RWPE1 (cell line): ENCODE data around the gene RTN3.
A peak's percentile ranks its signal among the peaks of the same experiment; 100 is the strongest.

Source experiments
- CTCF ChIA-PET: fragments of 350-600 bp; sonication (Branson Sonifier 250); formaldehyde crosslinking; extraction: SDS; loops from one replicate; lab custom pipeline; 2021; lab: Yijun Ruan, JAX
- POLR2A ChIA-PET: fragments of 400-600 bp; formaldehyde crosslinking; extraction: SDS; loops from one replicate; lab custom pipeline; 2020; ENCODE audit warnings: antibody characterized with exemption; ENCODE audit not compliant: low non-redundant PET; lab: Yijun Ruan, JAX
- DNase-seq: peaks from one replicate; pipeline ENCODE4 v3.0.0; 2012; ENCODE audit warnings: low spot score
- H3K27ac ChIP-seq: fragments of 450-650 bp; 2 replicates; pipeline ENCODE4 v1.5.1; 2017
- TF ChIP-seq, protein P1 (sequence below): fragments of 450-650 bp; conservative IDR thresholded peaks from 2 replicates; pipeline ENCODE4 v1.5.1; 2017; ENCODE audit warnings: low read depth, mild to moderate bottlenecking

RTN3 gene

DNA sequence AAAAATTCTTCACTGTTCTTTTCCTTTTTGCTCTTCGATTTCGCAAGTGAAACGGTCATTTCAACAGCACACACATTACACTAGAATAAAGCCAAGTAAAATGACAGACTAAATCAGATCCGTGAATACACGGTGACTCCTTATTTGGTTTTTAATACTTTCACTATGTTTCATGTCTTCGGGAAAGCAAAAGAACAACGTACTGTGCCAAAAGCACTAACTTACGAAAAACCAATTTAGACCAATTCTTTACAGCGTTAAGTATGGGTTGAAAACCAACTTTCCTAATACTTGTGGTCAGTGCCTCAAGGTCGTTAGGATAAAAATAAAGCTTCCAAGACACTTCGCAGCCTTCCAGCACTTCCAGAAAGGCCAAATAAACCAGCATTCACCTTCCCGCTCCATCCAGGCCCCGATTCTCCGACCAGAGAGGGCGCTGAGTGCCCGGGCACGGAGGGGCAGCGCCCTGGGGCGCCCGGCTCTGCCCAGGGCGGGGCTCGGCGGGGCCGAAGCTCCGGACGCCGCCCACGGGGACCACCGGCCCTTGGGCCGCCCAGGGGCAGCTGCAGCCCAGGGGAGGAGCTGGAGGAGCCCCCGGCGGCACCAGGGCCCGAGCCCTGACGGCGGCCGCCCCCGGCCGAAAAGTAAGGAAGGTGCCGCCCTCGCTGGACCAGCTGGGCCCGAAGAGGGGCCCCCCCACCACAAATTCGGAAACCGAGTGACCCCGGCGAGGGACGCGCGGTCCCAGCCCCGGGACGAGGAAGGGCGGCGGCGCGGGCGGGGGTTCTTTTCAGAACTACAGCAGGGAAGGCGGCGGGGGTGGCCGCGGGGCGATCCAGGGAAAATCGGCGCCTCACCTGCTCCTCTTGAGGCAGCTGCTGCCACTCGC lies 10.6 kb upstream of the RTN3 start:
- ChIA-PET CTCF (interaction anchor here (0.6 to 1.4 kb wide), 5 partner anchors 9 to 188 kb away, joined by 3 to 6 read pairs (median 3); no protein-coding TSS in a partner anchor), POLR2A (interaction anchor here (0.6 kb wide), 1 partner anchor 1584 kb away, joined by 3 read pairs; no protein-coding TSS in a partner anchor)
- DNase-seq = peak; percentile 51
- TF ChIP-seq, protein P1, sequence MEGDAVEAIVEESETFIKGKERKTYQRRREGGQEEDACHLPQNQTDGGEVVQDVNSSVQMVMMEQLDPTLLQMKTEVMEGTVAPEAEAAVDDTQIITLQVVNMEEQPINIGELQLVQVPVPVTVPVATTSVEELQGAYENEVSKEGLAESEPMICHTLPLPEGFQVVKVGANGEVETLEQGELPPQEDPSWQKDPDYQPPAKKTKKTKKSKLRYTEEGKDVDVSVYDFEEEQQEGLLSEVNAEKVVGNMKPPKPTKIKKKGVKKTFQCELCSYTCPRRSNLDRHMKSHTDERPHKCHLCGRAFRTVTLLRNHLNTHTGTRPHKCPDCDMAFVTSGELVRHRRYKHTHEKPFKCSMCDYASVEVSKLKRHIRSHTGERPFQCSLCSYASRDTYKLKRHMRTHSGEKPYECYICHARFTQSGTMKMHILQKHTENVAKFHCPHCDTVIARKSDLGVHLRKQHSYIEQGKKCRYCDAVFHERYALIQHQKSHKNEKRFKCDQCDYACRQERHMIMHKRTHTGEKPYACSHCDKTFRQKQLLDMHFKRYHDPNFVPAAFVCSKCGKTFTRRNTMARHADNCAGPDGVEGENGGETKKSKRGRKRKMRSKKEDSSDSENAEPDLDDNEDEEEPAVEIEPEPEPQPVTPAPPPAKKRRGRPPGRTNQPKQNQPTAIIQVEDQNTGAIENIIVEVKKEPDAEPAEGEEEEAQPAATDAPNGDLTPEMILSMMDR = peak; percentile 53
- peak overlapping the region; percentile 98 for H3K27ac ChIP-seq

DNA sequence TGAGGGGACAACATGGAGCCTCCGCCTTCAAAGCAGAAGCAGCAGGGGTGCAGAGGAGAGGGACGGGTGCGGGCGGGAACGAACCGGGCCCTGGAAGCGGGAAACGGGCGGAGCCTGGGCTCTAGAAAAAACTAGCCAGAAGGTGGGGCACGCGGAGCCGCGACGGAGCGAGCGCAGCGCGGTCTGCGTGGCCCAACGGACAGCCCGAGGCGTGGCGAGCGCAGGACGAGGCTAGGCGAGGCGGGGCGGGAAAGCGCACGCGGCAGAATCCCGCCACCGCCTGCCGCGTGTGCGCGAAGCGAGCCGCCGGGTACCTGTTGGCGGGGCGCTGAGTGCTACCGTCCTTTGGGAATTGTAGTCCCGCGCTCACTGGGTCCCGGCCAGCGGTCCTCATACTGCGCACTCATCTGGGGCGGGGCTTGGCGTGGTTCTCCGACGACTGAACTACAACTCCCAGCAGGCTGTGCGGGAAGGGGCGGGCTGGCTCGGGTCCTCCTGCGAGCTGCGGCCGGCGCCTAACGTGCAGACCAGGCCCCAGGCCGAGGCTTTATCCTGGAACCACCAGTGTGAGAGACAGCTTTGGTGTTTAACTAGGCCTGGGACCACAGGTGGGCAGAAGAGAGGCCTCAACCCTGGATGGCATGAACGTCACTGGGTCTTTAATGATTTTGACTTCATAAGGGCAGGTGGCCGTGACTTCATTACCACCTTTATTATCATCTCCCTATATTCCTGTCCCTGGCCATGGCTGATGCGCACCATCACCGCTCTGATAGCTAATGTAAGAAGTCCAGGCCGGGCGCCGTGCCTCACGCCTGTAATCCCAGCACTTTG lies 9.8 kb upstream of the RTN3 start, which contains the start of gene ATL3:
Gene ATL3 (minus strand): TSS at position 55 of the 834 bp plus-strand sequence. CDS start 41 bp downstream, at position 14.
- DNase-seq = peak; percentile 94
- TF ChIP-seq, protein P1 = no peak
- ChIA-PET POLR2A (no interaction called here), CTCF (interaction anchor here (0.6 to 1.4 kb wide), 6 partner anchors 8 to 189 kb away, joined by 3 to 6 read pairs (median 3); no protein-coding TSS in a partner anchor)
- peak within 1 kb of the TSS; percentile 98 for H3K27ac ChIP-seq

DNA sequence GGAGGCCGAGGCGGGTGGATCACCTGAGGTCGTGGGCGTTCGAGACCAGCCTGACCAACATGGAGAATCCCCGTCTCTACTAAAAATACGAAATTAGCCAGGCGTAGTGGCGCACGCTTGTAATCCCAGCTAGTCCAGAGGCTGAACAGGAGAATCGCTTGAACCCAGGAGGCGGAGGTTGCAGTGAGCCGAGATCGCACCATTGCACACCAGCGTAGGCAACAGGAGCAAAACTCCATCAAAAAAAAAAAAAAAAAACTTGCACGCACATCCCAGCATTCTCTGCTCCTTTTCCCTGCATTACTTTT lies 9.2 kb upstream of the RTN3 start:
- TF ChIP-seq, protein P1 = no peak
- POLR2A ChIA-PET = no interaction called here
- H3K27ac ChIP-seq = peak overlapping the region; percentile 98
- CTCF ChIA-PET = interaction anchor here (0.6 to 1.4 kb wide), 2 partner anchors 10 to 64 kb away, joined by 3 read pairs; no protein-coding TSS in a partner anchor
- no peak for DNase-seq

DNA sequence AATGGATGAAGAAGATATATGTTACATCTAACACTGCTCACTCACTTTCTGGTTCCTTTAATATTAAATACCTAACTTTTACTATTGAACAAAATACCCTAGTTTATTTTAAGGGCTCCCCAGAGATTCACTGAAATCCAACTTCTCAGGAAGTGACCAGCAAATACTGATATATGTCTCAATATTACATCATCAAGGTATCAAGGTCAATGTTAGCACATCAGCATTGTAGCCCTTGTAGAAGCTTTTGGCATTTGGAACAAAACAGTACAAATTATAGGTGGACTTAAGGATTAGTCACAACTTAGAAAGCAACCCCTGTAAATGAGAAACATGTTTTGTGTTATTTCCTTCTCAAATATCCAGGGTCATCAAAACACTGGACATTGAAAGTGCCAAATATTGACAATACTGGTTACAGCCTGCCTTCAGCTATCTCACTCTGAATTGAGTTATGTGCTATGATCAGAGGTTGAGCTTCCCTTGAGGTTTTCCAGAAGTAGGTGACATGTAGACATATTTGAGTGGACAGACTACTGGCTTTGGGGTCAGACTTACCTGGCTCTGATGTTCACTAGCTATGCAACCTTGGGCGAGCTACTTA lies 8.3 kb upstream of the RTN3 start:
- ChIA-PET CTCF (interaction anchor here (0.5 to 1.1 kb wide), 2 partner anchors 66 to 95 kb away, joined by 3 read pairs; no protein-coding TSS in a partner anchor), POLR2A (no interaction called here)
- TF ChIP-seq, protein P1 = no peak
- H3K27ac ChIP-seq = no peak overlapping the region
- DNase-seq = no peak

DNA sequence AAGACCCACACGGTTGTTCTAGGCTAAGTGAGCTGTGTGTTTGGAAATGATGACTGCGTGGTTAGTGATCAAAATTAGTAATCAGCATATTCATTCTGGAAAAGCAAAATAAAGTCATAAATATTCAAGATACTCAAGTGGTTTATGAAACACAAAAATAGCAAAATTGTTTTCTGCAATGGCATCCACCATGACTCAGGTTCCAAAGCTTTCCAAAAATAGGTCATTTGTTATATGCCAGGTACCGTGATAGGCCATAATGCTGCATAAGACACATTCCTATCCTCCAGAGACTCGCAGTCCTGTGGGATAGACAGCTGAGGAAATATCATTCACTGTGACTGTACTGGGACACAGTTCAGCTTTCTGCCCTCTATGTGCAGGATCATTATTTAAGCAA lies 7.7 kb upstream of the RTN3 start:
- ChIA-PET POLR2A (no interaction called here), CTCF (interaction anchor here (1.1 kb wide), 1 partner anchor 94 kb away, joined by 3 read pairs; no protein-coding TSS in a partner anchor)
- TF ChIP-seq, protein P1 = no peak
- no peak for DNase-seq
- H3K27ac ChIP-seq = no peak overlapping the region
